IMR-90 (cell line): ENCODE data around the gene BCL2L1. TPM values are rescaled to one million over a fixed set of nuclear protein-coding genes. Genes with fewer than 3 reads are reported as not detected.
A peak's percentile ranks its signal among the peaks of the same experiment; 100 is the strongest.

Source experiments
- ATAC-seq: fragments of 200-7000 bp; cut with Tn5 transposase; 2 replicates; pipeline ENCODE4 v1.9.1; 2020; ENCODE audit warnings: low read depth, mild to moderate bottlenecking, moderate library complexity
- BruUV-seq: library from RNA; stranded (reverse); fragments of 400-500 nt; replicated peaks from 2 replicates; lab custom pipeline; 2021; lab: Mats Ljungman, UMichigan
- CTCF ChIA-PET: fragments of 300-600 bp; formaldehyde crosslinking; extraction: SDS; loops from one replicate; lab custom pipeline; 2021; ENCODE audit warnings: antibody characterized with exemption; lab: Yijun Ruan, JAX
- POLR2A ChIA-PET: fragments of 300-600 bp; sonication (Branson Sonifier 250); formaldehyde crosslinking; loops from one replicate; lab custom pipeline; 2022; ENCODE audit warnings: antibody characterized with exemption; ENCODE audit not compliant: unreplicated experiment; lab: Charles Lee
- DNase-seq: peaks from one replicate; pipeline ENCODE4 v3.0.0; 2013
- H2AFZ ChIP-seq: replicated peaks from 2 replicates; pipeline ENCODE3; 2013; ENCODE audit warnings: low read length, mild to moderate bottlenecking; ENCODE audit not compliant: poor library complexity
- H2AK5ac ChIP-seq: 2 replicates; pipeline ENCODE4 v1.6.1; 2013; ENCODE audit warnings: low read depth, low read length, inconsistent platforms
- H2AK9ac ChIP-seq: replicated peaks from 2 replicates; pipeline ENCODE3; 2013; ENCODE audit warnings: mild to moderate bottlenecking, low read depth, low read length, moderate library complexity; ENCODE audit not compliant: poor library complexity
- H2BK120ac ChIP-seq: 2 replicates; pipeline ENCODE4 v1.6.1; 2013; ENCODE audit warnings: low read depth, low read length, inconsistent platforms
- H2BK15ac ChIP-seq: 3 replicates; pipeline ENCODE4 v1.6.1; 2013; ENCODE audit warnings: low read depth, low read length, inconsistent platforms
- H2BK20ac ChIP-seq: 2 replicates; pipeline ENCODE4 v1.6.1; 2013; ENCODE audit warnings: low read depth, mild to moderate bottlenecking, inconsistent platforms, low read length, moderate library complexity
- H2BK5ac ChIP-seq: 2 replicates; pipeline ENCODE4 v1.6.1; 2013; ENCODE audit warnings: mild to moderate bottlenecking, low read depth, low read length, inconsistent platforms; ENCODE audit not compliant: poor library complexity, severe bottlenecking
- H3K14ac ChIP-seq: replicated peaks from 2 replicates; pipeline ENCODE4 v1.6.1; 2013; ENCODE audit warnings: low read depth, low read length, inconsistent platforms
- H3K18ac ChIP-seq: 2 replicates; pipeline ENCODE4 v1.6.1; 2013; ENCODE audit warnings: low read depth, low read length, control low read depth
- H3K23ac ChIP-seq: 2 replicates; pipeline ENCODE4 v1.6.1; 2013; ENCODE audit warnings: low read depth, low read length, inconsistent platforms
- H3K27ac ChIP-seq: 2 replicates; pipeline ENCODE4 v1.5.1; 2013; ENCODE audit warnings: mild to moderate bottlenecking, control low read depth, low read length; ENCODE audit not compliant: insufficient read depth
- H3K27me3 ChIP-seq: 2 replicates; pipeline ENCODE4 v1.6.1; 2013; ENCODE audit warnings: low read length; ENCODE audit not compliant: control insufficient read depth, insufficient read depth
- H3K36me3 ChIP-seq: 2 replicates; pipeline ENCODE4 v1.6.1; 2013; ENCODE audit warnings: low read length, mixed read lengths; ENCODE audit not compliant: control insufficient read depth, insufficient read depth
- H3K4ac ChIP-seq: 2 replicates; pipeline ENCODE4 v1.6.1; 2013; ENCODE audit warnings: low read depth, low read length, inconsistent platforms
- H3K4me1 ChIP-seq: 2 replicates; pipeline ENCODE4 v1.6.1; 2013; ENCODE audit warnings: low read length, mixed read lengths; ENCODE audit not compliant: control insufficient read depth, insufficient read depth
- H3K4me2 ChIP-seq: 2 replicates; pipeline ENCODE4 v1.6.1; 2013; ENCODE audit warnings: low read depth, mild to moderate bottlenecking, control low read depth, low read length, moderate library complexity
- H3K4me3 ChIP-seq: 2 replicates; pipeline ENCODE4 v1.5.1; 2013; ENCODE audit warnings: low read depth, mild to moderate bottlenecking, control low read depth, low read length, moderate library complexity; ENCODE audit not compliant: insufficient read depth
- H3K56ac ChIP-seq: 2 replicates; pipeline ENCODE4 v1.6.1; 2013; ENCODE audit warnings: low read length, inconsistent platforms; ENCODE audit not compliant: insufficient read depth; ENCODE audit errors: extremely low read depth
- H3K79me1 ChIP-seq, 2 experiments: 2 replicates each; pipeline ENCODE4 v1.6.1; 2013; ENCODE audit warnings: low read length in 2 of 2, inconsistent platforms in 1 of 2, low read depth in 1 of 2
- H3K9ac ChIP-seq: 2 replicates; pipeline ENCODE4 v1.6.1; 2013; ENCODE audit warnings: low read depth, low read length, control low read depth
- H3K9me1 ChIP-seq: 2 replicates; pipeline ENCODE4 v1.6.1; 2013; ENCODE audit warnings: low read length, inconsistent platforms; ENCODE audit not compliant: insufficient read depth
- H3K9me3 ChIP-seq: 2 replicates; pipeline ENCODE4 v1.6.1; 2013; ENCODE audit warnings: low read length; ENCODE audit not compliant: control insufficient read depth, insufficient read depth
- H4K20me1 ChIP-seq: 2 replicates; pipeline ENCODE4 v1.6.1; 2013; ENCODE audit warnings: low read length, inconsistent platforms; ENCODE audit not compliant: insufficient read depth
- H4K5ac ChIP-seq: 2 replicates; pipeline ENCODE4 v1.6.1; 2013; ENCODE audit warnings: mild to moderate bottlenecking, low read depth, low read length, control low read depth
- H4K8ac ChIP-seq, 2 experiments: 2 replicates each; pipeline ENCODE4 v1.6.1; 2013; ENCODE audit warnings: low read depth in 2 of 2, low read length in 2 of 2, control low read depth in 1 of 2, inconsistent platforms in 1 of 2
- H4K91ac ChIP-seq: 2 replicates; pipeline ENCODE4 v1.6.1; 2013; ENCODE audit warnings: low read depth, low read length, inconsistent platforms; ENCODE audit not compliant: insufficient read depth
- BHLHE40 ChIP-seq: fragments of 150-350 bp; IDR thresholded peaks from 2 replicates; pipeline ENCODE4 v1.6.1; 2016; ENCODE audit warnings: mild to moderate bottlenecking, low read depth, low read length
- CEBPB ChIP-seq: IDR thresholded peaks from 2 replicates; pipeline ENCODE4 v1.6.1; 2012; ENCODE audit warnings: low read depth, low read length, improper control_type of control experiment
- CHD1 ChIP-seq: IDR thresholded peaks from 2 replicates; pipeline ENCODE4 v1.6.1; 2012; ENCODE audit warnings: low read depth, low read length, improper control_type of control experiment
- FOS ChIP-seq: fragments of 150-350 bp; IDR thresholded peaks from 2 replicates; pipeline ENCODE4 v1.6.1; 2016; ENCODE audit warnings: low read depth, low read length
- MAFK ChIP-seq: IDR thresholded peaks from 2 replicates; pipeline ENCODE4 v1.6.1; 2012; ENCODE audit warnings: low read depth, low read length, improper control_type of control experiment
- MAZ ChIP-seq: IDR thresholded peaks from 2 replicates; pipeline ENCODE4 v1.6.1; 2012; ENCODE audit warnings: low read depth, mild to moderate bottlenecking, low read length, improper control_type of control experiment, moderate library complexity, borderline replicate concordance
- MXI1 ChIP-seq: IDR thresholded peaks from 2 replicates; pipeline ENCODE4 v1.6.1; 2012; ENCODE audit warnings: low read depth, mild to moderate bottlenecking, low read length, moderate library complexity, borderline replicate concordance
- NFE2L2 ChIP-seq: fragments of 150-350 bp; IDR thresholded peaks from 2 replicates; pipeline ENCODE4 v1.6.1; 2016; ENCODE audit warnings: low read depth, mild to moderate bottlenecking, low read length
- POLR2A ChIP-seq: IDR thresholded peaks from 2 replicates; pipeline ENCODE4 v1.6.1; 2012; ENCODE audit warnings: mild to moderate bottlenecking, low read depth, low read length
- RAD21 ChIP-seq: IDR thresholded peaks from 2 replicates; pipeline ENCODE4 v1.6.1; 2012; ENCODE audit warnings: low read length, improper control_type of control experiment
- RCOR1 ChIP-seq: IDR thresholded peaks from 2 replicates; pipeline ENCODE4 v1.6.1; 2012; ENCODE audit warnings: mild to moderate bottlenecking, low read length, improper control_type of control experiment; ENCODE audit not compliant: insufficient replicate concordance
- RFX5 ChIP-seq: IDR thresholded peaks from 2 replicates; pipeline ENCODE4 v1.8.0; 2012; ENCODE audit warnings: low read depth, mild to moderate bottlenecking, low read length, moderate library complexity
- SMC3 ChIP-seq: fragments of 150-350 bp; IDR thresholded peaks from 2 replicates; pipeline ENCODE4 v1.6.1; 2016; ENCODE audit warnings: low read depth, mild to moderate bottlenecking, antibody characterized with exemption, low read length, moderate library complexity
- dilution Hi-C: fragments of 300-500 bp; cut with HindIII; formaldehyde crosslinking; loops from one replicate; pipeline ENCODE4 v1.14.3; 2018; ENCODE audit warnings: low sequenced_read_pairs; ENCODE audit not compliant: unreplicated experiment
- in situ Hi-C: fragments of 300-500 bp; cut with MboI; formaldehyde crosslinking; loops from 3 replicates; pipeline ENCODE4 v1.14.3; 2019; ENCODE audit warnings: low sequenced_read_pairs, inconsistent platforms, mixed read lengths
- intact Hi-C: fragments of 100-400 bp; cut with micrococcal nuclease; formaldehyde crosslinking; loops from 2 replicates; pipeline ENCODE4 v1.10.0; 2022
- polyA plus RNA-seq, 3 experiments: library from polyadenylated mRNA; depleted of rRNA; stranded (reverse); fragments of >200 nt; gene quantifications; 2 replicates each; pipeline ENCODE4 v1.2.3, GENCODE V29; 2012; ENCODE audit warnings: low replicate concordance in 1 of 3
- total RNA-seq: library from RNA; depleted of rRNA; stranded (reverse); fragments of >200 nt; gene quantifications from 2 replicates; pipeline ENCODE4 v1.2.3, GENCODE V29; 2012
- TF ChIP-seq, protein P1 (sequence below): conservative IDR thresholded peaks from 2 replicates; pipeline ENCODE4 v1.5.1; 2012; ENCODE audit warnings: mild to moderate bottlenecking, low read depth, low read length, improper control_type of control experiment
- TF ChIP-seq, protein P2 (sequence below): fragments of 150-350 bp; IDR thresholded peaks from 2 replicates; pipeline ENCODE4 v1.6.1; 2016; ENCODE audit warnings: low read depth, mild to moderate bottlenecking, low read length, moderate library complexity, borderline replicate concordance
- TF ChIP-seq, protein P3 (sequence below): fragments of 150-350 bp; IDR thresholded peaks from 2 replicates; pipeline ENCODE4 v1.6.1; 2017; ENCODE audit warnings: mild to moderate bottlenecking, antibody characterized with exemption, low read length, low read depth

Gene BCL2L1
- total and polyA plus RNA-seq, 2 of the 4 experiments (the other 2 are of a cell fraction), result 40.2 to 41.9 TPM

DNA sequence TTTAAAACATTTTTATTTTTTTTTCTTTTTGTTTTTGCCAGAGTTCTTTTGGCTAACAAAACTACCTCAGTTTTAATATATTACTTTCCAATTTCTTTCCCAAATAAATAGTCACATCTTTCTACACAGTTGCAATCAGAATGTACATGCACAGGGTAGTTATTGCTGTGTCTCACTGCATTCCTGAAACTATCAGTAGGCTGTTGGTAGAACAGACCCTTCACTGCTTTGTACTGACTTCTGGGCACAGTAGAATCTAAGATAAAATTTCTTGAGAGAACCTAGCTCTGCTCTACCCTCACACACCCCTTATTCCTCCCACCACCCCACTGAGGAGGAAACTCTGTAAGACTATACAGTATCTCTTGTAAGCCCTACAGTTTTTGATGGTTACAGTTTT, 36.3 kb upstream of the BCL2L1 start:
- in situ Hi-C loops (no loop called here), dilution Hi-C loops (no loop called here), intact Hi-C loops (no loop called here)
- H3K4me1 ChIP-seq, result peaks cover 19% of the 10 kb centered on the region
- H2AFZ ChIP-seq, result no peak overlapping the region
- no peaks in the 10 kb centered on the region; the same call in none of the 2 replicates for H3K9me1 ChIP-seq
- peak overlapping the region; percentile 30; the same call in 1 of the 2 replicates for H2BK120ac ChIP-seq
- no peak overlapping the region for H3K56ac ChIP-seq
- ATAC-seq (peak; percentile 54), DNase-seq (no peak)
- no peak overlapping the region for H2AK5ac ChIP-seq
- peak overlapping the region; percentile 28 for H2BK5ac ChIP-seq
- H4K5ac ChIP-seq, result peak overlapping the region; percentile 89
- H3K4ac ChIP-seq, result peak overlapping the region; percentile 42
- TF ChIP-seq, protein P1, sequence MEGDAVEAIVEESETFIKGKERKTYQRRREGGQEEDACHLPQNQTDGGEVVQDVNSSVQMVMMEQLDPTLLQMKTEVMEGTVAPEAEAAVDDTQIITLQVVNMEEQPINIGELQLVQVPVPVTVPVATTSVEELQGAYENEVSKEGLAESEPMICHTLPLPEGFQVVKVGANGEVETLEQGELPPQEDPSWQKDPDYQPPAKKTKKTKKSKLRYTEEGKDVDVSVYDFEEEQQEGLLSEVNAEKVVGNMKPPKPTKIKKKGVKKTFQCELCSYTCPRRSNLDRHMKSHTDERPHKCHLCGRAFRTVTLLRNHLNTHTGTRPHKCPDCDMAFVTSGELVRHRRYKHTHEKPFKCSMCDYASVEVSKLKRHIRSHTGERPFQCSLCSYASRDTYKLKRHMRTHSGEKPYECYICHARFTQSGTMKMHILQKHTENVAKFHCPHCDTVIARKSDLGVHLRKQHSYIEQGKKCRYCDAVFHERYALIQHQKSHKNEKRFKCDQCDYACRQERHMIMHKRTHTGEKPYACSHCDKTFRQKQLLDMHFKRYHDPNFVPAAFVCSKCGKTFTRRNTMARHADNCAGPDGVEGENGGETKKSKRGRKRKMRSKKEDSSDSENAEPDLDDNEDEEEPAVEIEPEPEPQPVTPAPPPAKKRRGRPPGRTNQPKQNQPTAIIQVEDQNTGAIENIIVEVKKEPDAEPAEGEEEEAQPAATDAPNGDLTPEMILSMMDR, result no peak
- TF ChIP-seq FOS (no peak), MXI1 (no peak), RAD21 (no peak), MAZ (no peak), BHLHE40 (no peak), CEBPB (no peak), POLR2A (no peak), CHD1 (no peak), MAFK (no peak), SMC3 (no peak), RCOR1 (no peak), RFX5 (no peak), NFE2L2 (no peak)
- TF ChIP-seq, protein P2, sequence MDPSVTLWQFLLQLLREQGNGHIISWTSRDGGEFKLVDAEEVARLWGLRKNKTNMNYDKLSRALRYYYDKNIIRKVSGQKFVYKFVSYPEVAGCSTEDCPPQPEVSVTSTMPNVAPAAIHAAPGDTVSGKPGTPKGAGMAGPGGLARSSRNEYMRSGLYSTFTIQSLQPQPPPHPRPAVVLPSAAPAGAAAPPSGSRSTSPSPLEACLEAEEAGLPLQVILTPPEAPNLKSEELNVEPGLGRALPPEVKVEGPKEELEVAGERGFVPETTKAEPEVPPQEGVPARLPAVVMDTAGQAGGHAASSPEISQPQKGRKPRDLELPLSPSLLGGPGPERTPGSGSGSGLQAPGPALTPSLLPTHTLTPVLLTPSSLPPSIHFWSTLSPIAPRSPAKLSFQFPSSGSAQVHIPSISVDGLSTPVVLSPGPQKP, result no peak
- TF ChIP-seq, protein P3, sequence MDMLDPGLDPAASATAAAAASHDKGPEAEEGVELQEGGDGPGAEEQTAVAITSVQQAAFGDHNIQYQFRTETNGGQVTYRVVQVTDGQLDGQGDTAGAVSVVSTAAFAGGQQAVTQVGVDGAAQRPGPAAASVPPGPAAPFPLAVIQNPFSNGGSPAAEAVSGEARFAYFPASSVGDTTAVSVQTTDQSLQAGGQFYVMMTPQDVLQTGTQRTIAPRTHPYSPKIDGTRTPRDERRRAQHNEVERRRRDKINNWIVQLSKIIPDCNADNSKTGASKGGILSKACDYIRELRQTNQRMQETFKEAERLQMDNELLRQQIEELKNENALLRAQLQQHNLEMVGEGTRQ, result no peak
- H2BK15ac ChIP-seq, result no peak overlapping the region
- CTCF ChIA-PET, result interaction anchor here (1.6 kb wide), 1 partner anchor 8 kb away, joined by 5 read pairs; no protein-coding TSS in a partner anchor
- no peaks in the 10 kb centered on the region; the same call in none of the 2 replicates for H4K20me1 ChIP-seq
- no TSS peak for BruUV-seq
- peak overlapping the region; percentile 43 for H3K4me2 ChIP-seq
- H2AK9ac ChIP-seq, result no peak overlapping the region
- H3K27me3 ChIP-seq, result no peaks in the 10 kb centered on the region
- no peak overlapping the region for H3K4me3 ChIP-seq
- H4K91ac ChIP-seq, result no peak overlapping the region
- no peak overlapping the region for H3K23ac ChIP-seq
- no peaks in the 10 kb centered on the region for H3K9me3 ChIP-seq
- POLR2A ChIA-PET, result no interaction called here
- peaks cover 21 to 62% of the 10 kb centered on the region in 2 experiments for H3K79me1 ChIP-seq
- H3K14ac ChIP-seq, result peak overlapping the region; percentile 39
- peak overlapping the region; percentile 52; the same call in 1 of the 2 replicates for H2BK20ac ChIP-seq
- no peaks in the 10 kb centered on the region for H3K36me3 ChIP-seq
- no peak overlapping the region for H3K9ac ChIP-seq
- H4K8ac ChIP-seq, result peak overlapping the region in 1 of 2 experiments; percentile 44; a peak in 1 of 4 replicates
- peak overlapping the region; percentile 96 for H3K18ac ChIP-seq
- H3K27ac ChIP-seq, result peak overlapping the region; percentile 62; the same call in 1 of the 2 replicates
